OCI-LY1 (cell line): Measurements from ENCODE around the gene GLYATL1.
"Not testable (repeated sequence)": the region's sequence is repeated elsewhere in the genome, so short reads cannot be mapped to it uniquely, and the experiment has no call there.

Experiments
- EZH2 ChIP-seq: fragments of 200-600 bp; sonication (generic), shearing (Covaris generic); IDR thresholded peaks from 2 replicates; pipeline ENCODE4 v1.8.0; 2017; ENCODE audit warnings: borderline replicate concordance, mixed run types, mild to moderate bottlenecking, antibody characterized with exemption, low read length, moderate library complexity, mixed read lengths
- TF ChIP-seq, protein P1 (sequence below): fragments of 200-600 bp; sonication (generic), shearing (Covaris generic); IDR thresholded peaks from 2 replicates; pipeline ENCODE4 v1.5.1; 2017; ENCODE audit warnings: mild to moderate bottlenecking, antibody characterized with exemption, low read length, moderate library complexity, mixed read lengths

DNA sequence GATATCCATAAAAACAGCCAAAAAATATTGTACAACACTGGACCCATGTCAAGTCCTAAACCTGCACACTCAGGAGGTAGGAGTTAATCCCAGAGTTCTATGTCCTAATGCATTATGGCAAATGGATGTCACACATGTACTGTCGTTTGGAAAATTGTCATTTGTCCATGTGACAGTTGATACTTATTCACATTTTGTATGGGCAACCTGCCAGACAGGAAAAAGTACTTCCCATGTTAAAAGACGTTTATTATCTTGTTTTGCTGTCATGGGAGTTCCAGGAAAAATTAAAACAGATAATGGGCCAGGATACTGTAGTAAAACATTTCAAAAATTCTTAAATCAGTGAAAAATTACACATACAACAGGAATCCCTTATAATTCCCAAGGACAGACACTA is 62.7 kb downstream of the GLYATL1 start:
- TF ChIP-seq, protein P1, sequence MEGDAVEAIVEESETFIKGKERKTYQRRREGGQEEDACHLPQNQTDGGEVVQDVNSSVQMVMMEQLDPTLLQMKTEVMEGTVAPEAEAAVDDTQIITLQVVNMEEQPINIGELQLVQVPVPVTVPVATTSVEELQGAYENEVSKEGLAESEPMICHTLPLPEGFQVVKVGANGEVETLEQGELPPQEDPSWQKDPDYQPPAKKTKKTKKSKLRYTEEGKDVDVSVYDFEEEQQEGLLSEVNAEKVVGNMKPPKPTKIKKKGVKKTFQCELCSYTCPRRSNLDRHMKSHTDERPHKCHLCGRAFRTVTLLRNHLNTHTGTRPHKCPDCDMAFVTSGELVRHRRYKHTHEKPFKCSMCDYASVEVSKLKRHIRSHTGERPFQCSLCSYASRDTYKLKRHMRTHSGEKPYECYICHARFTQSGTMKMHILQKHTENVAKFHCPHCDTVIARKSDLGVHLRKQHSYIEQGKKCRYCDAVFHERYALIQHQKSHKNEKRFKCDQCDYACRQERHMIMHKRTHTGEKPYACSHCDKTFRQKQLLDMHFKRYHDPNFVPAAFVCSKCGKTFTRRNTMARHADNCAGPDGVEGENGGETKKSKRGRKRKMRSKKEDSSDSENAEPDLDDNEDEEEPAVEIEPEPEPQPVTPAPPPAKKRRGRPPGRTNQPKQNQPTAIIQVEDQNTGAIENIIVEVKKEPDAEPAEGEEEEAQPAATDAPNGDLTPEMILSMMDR = not testable (repeated sequence)
- not testable (repeated sequence) for TF ChIP-seq EZH2
